Keratinocyte (primary cell): Measurements from ENCODE around the gene CYP4V2. TPM values are rescaled to one million over a fixed set of nuclear protein-coding genes. Genes with fewer than 3 reads are reported as not detected.

Experiments used
- DNase-seq: peaks from one replicate; pipeline ENCODE4 v3.0.0-alpha.2; 2011; ENCODE audit warnings: low read depth, missing footprints, low spot score
- FAIRE-seq: peaks from 2 replicates; lab custom pipeline; 2011; peaks lifted over from hg19 to GRCh38; lab: Jason Lieb, UNC
- H2AFZ ChIP-seq: 2 replicates; pipeline ENCODE4 v1.6.0; 2012; ENCODE audit warnings: low read length, control low read depth, inconsistent platforms; ENCODE audit not compliant: control insufficient read depth
- H3K27ac ChIP-seq: 2 replicates; pipeline ENCODE4 v1.5.1; 2011; ENCODE audit warnings: low read length; ENCODE audit not compliant: control insufficient read depth, insufficient read depth
- H3K27me3 ChIP-seq: 3 replicates; pipeline ENCODE4 v1.6.0; 2011; ENCODE audit warnings: low read length; ENCODE audit not compliant: control insufficient read depth, insufficient read depth; ENCODE audit errors: extremely low read depth
- H3K36me3 ChIP-seq, 2 experiments: 2 replicates in 1 of 2; 3 replicates in 1 of 2; pipeline ENCODE4 v1.5.1; 2011; ENCODE audit warnings: low read length in 2 of 2, mild to moderate bottlenecking in 1 of 2; ENCODE audit not compliant: control insufficient read depth in 2 of 2, insufficient read depth in 2 of 2; ENCODE audit errors: extremely low read depth in 1 of 2
- H3K4me1 ChIP-seq: 3 replicates; pipeline ENCODE4 v1.5.1; 2011; ENCODE audit warnings: low read length; ENCODE audit not compliant: control insufficient read depth, insufficient read depth; ENCODE audit errors: extremely low read depth
- H3K4me2 ChIP-seq: 3 replicates; pipeline ENCODE4 v1.6.0; 2011; ENCODE audit warnings: low read depth, low read length; ENCODE audit not compliant: control insufficient read depth, insufficient read depth; ENCODE audit errors: extremely low read depth
- H3K4me3 ChIP-seq, 3 experiments: fragments of 200-600 bp in 1 of 3; sonication (generic) in 1 of 3; 2 replicates in 2 of 3; 3 replicates in 1 of 3; pipeline ENCODE4 v1.5.1; 2011 to 2016; ENCODE audit warnings: low read length in 3 of 3, mild to moderate bottlenecking in 3 of 3, control low read depth in 2 of 3, inconsistent platforms in 1 of 3, low read depth in 1 of 3, mixed read lengths in 1 of 3, mixed run types in 1 of 3, moderate library complexity in 1 of 3; ENCODE audit not compliant: control insufficient read depth in 2 of 3, insufficient read depth in 2 of 3; ENCODE audit errors: extremely low read depth in 1 of 3
- H3K79me2 ChIP-seq: 2 replicates; pipeline ENCODE4 v1.6.0; 2012; ENCODE audit warnings: low read length; ENCODE audit not compliant: control insufficient read depth, insufficient read depth
- H3K9ac ChIP-seq: 3 replicates; pipeline ENCODE4 v1.6.0; 2011; ENCODE audit warnings: low read length; ENCODE audit not compliant: control insufficient read depth, insufficient read depth; ENCODE audit errors: extremely low read depth
- H3K9me1 ChIP-seq: 3 replicates; pipeline ENCODE4 v1.6.0; 2011; ENCODE audit warnings: low read length; ENCODE audit not compliant: control insufficient read depth, insufficient read depth; ENCODE audit errors: extremely low read depth
- H3K9me3 ChIP-seq: 2 replicates; pipeline ENCODE4 v1.5.1; 2012; ENCODE audit warnings: low read depth, low read length; ENCODE audit not compliant: control insufficient read depth
- H4K20me1 ChIP-seq: 3 replicates; pipeline ENCODE4 v1.6.0; 2011; ENCODE audit warnings: low read length; ENCODE audit not compliant: control insufficient read depth, insufficient read depth; ENCODE audit errors: extremely low read depth
- EZH2 ChIP-seq: IDR thresholded peaks from one replicate; pipeline ENCODE4 v1.6.1; 2012; ENCODE audit warnings: inconsistent platforms, mild to moderate bottlenecking, low read length, moderate library complexity
- dilution Hi-C: fragments of 300-500 bp; cut with MboI; formaldehyde crosslinking; loops from one replicate; pipeline ENCODE4 v1.7.0; 2020; ENCODE audit warnings: low sequenced_read_pairs; ENCODE audit not compliant: extremely low pct_ligation_motif_present
- polyA plus RNA-seq, 5 experiments: library from polyadenylated mRNA; depleted of rRNA in 3 of 5; stranded (reverse) in 3 of 5; stranded (forward) in 1 of 5; unstranded in 1 of 5; fragments of >200 nt; gene quantifications; 1 replicate in 1 of 5; 2 replicates in 3 of 5; 3 replicates in 1 of 5; pipeline versions ENCODE4 v1.2.1 to v1.2.3, GENCODE V29; 2011 to 2012; ENCODE audit warnings: missing spikeins in 2 of 5, low read depth in 1 of 5, low replicate concordance in 1 of 5
- TF ChIP-seq, protein P1 (sequence below), 3 experiments: IDR thresholded peaks in 1 of 3; conservative IDR thresholded peaks in 1 of 3; optimal IDR thresholded peaks in 1 of 3; 2 replicates in 2 of 3; 3 replicates in 1 of 3; pipeline versions ENCODE3 to v1.5.1; 2011; ENCODE audit warnings: low read length in 3 of 3, mild to moderate bottlenecking in 3 of 3, moderate library complexity in 2 of 3, control low read depth in 1 of 3, inconsistent platforms in 1 of 3; ENCODE audit not compliant: insufficient read depth in 2 of 3; ENCODE audit errors: extremely low read depth in 1 of 3

Gene CYP4V2
- polyA plus RNA-seq, 1 donor (not counting 4 experiments of a cell fraction or from before 2014, with no cell fraction given): 8.8 TPM

DNA sequence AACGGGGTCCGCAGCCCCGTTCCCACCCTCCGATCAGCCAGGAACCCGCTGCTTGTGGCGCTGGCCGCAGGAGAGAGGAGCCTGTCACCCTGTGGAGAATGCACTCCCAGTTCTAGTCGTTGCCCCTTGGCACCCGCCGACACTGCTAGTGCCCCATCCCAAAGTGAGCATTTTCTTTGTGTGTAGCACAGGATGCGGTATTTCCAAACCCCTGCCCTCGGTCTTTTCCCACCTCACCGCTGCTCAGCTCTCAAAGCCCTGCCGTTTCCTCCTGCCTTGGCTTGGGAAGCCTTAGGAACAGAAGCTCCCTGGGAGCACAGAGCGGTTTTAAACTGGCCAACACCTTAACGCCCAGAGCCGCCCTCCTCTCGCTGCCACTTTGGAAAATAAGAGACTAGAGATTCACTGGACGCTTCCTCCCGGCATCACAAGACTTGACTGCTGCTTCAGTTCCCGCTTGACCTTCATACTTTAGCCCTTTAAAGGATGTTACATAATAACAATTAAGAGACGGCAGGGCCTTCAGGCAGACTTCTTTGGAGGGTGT lies 772 bp downstream of the CYP4V2 start:
- Histone ChIP-seq H3K9me3 (no peaks in the 10 kb centered on the region), H3K4me1 (no peaks in the 10 kb centered on the region), H3K9me1 (no peaks in the 10 kb centered on the region), H3K36me3 (peaks cover 0 to 3% of the 10 kb centered on the region in 2 experiments), H3K9ac (peak overlapping the region; percentile 67), H3K4me3 (peak overlapping the region; percentile 63 to 82 (median 80)), H3K27ac (peak overlapping the region; percentile 28), H2AFZ (peak overlapping the region; percentile 92), H3K79me2 (no peaks in the 10 kb centered on the region), H4K20me1 (no peaks in the 10 kb centered on the region), H3K4me2 (peak overlapping the region; percentile 79), H3K27me3 (no peaks in the 10 kb centered on the region)
- DNase-seq (no peak), FAIRE-seq (no peak)
- dilution Hi-C loops: no loop called here
- no peak for TF ChIP-seq EZH2
- TF ChIP-seq, protein P1, sequence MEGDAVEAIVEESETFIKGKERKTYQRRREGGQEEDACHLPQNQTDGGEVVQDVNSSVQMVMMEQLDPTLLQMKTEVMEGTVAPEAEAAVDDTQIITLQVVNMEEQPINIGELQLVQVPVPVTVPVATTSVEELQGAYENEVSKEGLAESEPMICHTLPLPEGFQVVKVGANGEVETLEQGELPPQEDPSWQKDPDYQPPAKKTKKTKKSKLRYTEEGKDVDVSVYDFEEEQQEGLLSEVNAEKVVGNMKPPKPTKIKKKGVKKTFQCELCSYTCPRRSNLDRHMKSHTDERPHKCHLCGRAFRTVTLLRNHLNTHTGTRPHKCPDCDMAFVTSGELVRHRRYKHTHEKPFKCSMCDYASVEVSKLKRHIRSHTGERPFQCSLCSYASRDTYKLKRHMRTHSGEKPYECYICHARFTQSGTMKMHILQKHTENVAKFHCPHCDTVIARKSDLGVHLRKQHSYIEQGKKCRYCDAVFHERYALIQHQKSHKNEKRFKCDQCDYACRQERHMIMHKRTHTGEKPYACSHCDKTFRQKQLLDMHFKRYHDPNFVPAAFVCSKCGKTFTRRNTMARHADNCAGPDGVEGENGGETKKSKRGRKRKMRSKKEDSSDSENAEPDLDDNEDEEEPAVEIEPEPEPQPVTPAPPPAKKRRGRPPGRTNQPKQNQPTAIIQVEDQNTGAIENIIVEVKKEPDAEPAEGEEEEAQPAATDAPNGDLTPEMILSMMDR (optimal IDR thresholded peaks at IDR 0.05 in 1 of 3, IDR thresholded peaks at IDR 0.05 in 1 of 3, conservative IDR thresholded peaks at IDR 0.05 in 1 of 3; ENCODE audit: extremely low read depth in 1 of 3, insufficient read depth in 2 of 3, low read length in 3 of 3): no peak

DNA sequence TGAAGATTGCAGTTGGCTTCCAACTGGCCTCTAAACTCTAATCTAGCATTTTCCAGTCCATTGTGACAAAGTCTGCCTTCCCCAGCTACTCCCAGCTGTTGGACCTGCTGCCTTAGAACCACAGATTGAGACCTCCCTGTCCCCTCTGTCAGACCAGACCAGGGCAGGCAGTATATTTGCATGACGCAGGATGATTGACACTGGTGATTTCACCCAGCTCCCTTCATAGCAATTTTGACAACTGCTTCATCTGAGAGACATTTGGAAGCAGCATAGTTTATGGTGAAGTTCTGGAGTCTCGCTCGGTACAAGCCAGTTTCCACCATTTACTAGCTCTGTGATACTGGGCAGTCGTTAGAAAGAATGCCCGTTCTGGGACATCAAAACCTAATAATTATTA lies 2.5 kb downstream of the CYP4V2 start:
- Histone ChIP-seq H3K4me2 (no peak overlapping the region), H3K4me1 (no peaks in the 10 kb centered on the region), H3K36me3 (peaks cover 0 to 5% of the 10 kb centered on the region in 2 experiments), H3K27me3 (no peaks in the 10 kb centered on the region), H3K9ac (no peak overlapping the region), H3K9me3 (no peaks in the 10 kb centered on the region), H3K4me3 (no peak overlapping the region), H3K27ac (no peak overlapping the region), H2AFZ (no peak overlapping the region), H4K20me1 (no peaks in the 10 kb centered on the region), H3K9me1 (no peaks in the 10 kb centered on the region), H3K79me2 (no peaks in the 10 kb centered on the region)
- FAIRE-seq: no peak
- dilution Hi-C loops: no loop called here
- DNase-seq: no peak
- TF ChIP-seq, protein P1 (optimal IDR thresholded peaks at IDR 0.05 in 1 of 3, IDR thresholded peaks at IDR 0.05 in 1 of 3, conservative IDR thresholded peaks at IDR 0.05 in 1 of 3; ENCODE audit: extremely low read depth in 1 of 3, insufficient read depth in 2 of 3, low read length in 3 of 3): no peak
- TF ChIP-seq EZH2: no peak
